Measurements from ENCODE around the gene GPRC5D. TPM values are rescaled to one million over a fixed set of nuclear protein-coding genes. Genes with fewer than 3 reads are reported as not detected.

Gene GPRC5D
- polyA plus RNA-seq, 1 donor from 2014 or later = not detected

DNA sequence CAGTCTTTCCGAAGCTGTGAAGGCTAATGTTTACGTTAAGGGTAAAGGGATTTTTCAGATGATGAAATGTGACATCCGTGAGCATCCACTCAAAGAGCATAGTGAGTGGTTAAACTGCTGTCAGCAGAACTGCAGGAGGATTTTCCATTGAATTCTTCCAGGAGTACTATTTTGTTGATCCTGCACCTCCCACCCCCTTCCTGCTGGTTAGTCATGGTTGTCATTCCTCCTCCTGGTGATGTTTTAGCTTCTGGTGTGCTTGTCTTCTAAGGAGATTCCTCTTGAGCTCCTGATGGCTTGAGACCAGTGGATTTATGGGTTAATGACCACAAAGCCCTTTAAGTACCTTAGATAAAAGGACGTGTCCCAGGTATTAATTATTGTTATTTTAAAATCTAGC is 2.4 kb upstream of the GPRC5D start:
- no peaks in the 10 kb centered on the region for H3K36me3 ChIP-seq (ENCODE audit: insufficient read depth, low read length)
- H3K9me2 ChIP-seq (ENCODE audit: insufficient read depth, low read length) = no peaks in the 10 kb centered on the region
- H3K27me3 ChIP-seq (ENCODE audit: insufficient read depth, low read depth, low read length) = no peaks in the 10 kb centered on the region
- no peaks in the 10 kb centered on the region for H3F3A ChIP-seq (ENCODE audit: insufficient read depth, low read length, poor library complexity, severe bottlenecking)
- no peak overlapping the region for H3K4me2 ChIP-seq (ENCODE audit: low read length)
- H3K9me3 ChIP-seq (ENCODE audit: low read length) = no peaks in the 10 kb centered on the region
- no peak overlapping the region for H3K27ac ChIP-seq (ENCODE audit: low read length)
- H3K79me2 ChIP-seq (replicated peaks; ENCODE audit: insufficient read depth, low read length) = no peaks in the 10 kb centered on the region
- H3K9ac ChIP-seq (ENCODE audit: low read length) = no peak overlapping the region
- H4K20me1 ChIP-seq (ENCODE audit: insufficient read depth) = no peaks in the 10 kb centered on the region
- no peak overlapping the region for H3K4me3 ChIP-seq (ENCODE audit: low read length)
- H2AFZ ChIP-seq (ENCODE audit: low read depth, low read length) = no peak overlapping the region
- TF ChIP-seq POLR2AphosphoS5 (IDR thresholded peaks at IDR 0.05) (peak; percentile 16), RAD21 (conservative IDR thresholded peaks at IDR 0.05) (no peak), MXI1 (conservative IDR thresholded peaks at IDR 0.05; ENCODE audit: poor library complexity, severe bottlenecking) (no peak), SMC3 (conservative IDR thresholded peaks at IDR 0.05; ENCODE audit: poor library complexity) (no peak), EZH2 (IDR thresholded peaks at IDR 0.05; ENCODE audit: borderline replicate concordance, insufficient read depth, low read length, poor library complexity, severe bottlenecking) (no peak)
- TF ChIP-seq, protein P1, sequence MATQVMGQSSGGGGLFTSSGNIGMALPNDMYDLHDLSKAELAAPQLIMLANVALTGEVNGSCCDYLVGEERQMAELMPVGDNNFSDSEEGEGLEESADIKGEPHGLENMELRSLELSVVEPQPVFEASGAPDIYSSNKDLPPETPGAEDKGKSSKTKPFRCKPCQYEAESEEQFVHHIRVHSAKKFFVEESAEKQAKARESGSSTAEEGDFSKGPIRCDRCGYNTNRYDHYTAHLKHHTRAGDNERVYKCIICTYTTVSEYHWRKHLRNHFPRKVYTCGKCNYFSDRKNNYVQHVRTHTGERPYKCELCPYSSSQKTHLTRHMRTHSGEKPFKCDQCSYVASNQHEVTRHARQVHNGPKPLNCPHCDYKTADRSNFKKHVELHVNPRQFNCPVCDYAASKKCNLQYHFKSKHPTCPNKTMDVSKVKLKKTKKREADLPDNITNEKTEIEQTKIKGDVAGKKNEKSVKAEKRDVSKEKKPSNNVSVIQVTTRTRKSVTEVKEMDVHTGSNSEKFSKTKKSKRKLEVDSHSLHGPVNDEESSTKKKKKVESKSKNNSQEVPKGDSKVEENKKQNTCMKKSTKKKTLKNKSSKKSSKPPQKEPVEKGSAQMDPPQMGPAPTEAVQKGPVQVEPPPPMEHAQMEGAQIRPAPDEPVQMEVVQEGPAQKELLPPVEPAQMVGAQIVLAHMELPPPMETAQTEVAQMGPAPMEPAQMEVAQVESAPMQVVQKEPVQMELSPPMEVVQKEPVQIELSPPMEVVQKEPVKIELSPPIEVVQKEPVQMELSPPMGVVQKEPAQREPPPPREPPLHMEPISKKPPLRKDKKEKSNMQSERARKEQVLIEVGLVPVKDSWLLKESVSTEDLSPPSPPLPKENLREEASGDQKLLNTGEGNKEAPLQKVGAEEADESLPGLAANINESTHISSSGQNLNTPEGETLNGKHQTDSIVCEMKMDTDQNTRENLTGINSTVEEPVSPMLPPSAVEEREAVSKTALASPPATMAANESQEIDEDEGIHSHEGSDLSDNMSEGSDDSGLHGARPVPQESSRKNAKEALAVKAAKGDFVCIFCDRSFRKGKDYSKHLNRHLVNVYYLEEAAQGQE (IDR thresholded peaks at IDR 0.05; ENCODE audit: borderline replicate concordance) = no peak

GRCh38 chr12:12951504-12951903 is 466 bp downstream of the GPRC5D start:
- no peaks in the 10 kb centered on the region for H3F3A ChIP-seq (ENCODE audit: insufficient read depth, low read length, poor library complexity, severe bottlenecking)
- no peak overlapping the region for H3K9ac ChIP-seq (ENCODE audit: low read length)
- TF ChIP-seq EP300 (conservative IDR thresholded peaks at IDR 0.05; ENCODE audit: poor library complexity, severe bottlenecking) (peak; percentile 56), TAF1 (IDR thresholded peaks at IDR 0.05; ENCODE audit: low read depth) (no peak), SMC3 (conservative IDR thresholded peaks at IDR 0.05; ENCODE audit: poor library complexity) (no peak), POLR2AphosphoS5 (IDR thresholded peaks at IDR 0.05) (peak; percentile 26), MXI1 (conservative IDR thresholded peaks at IDR 0.05; ENCODE audit: poor library complexity, severe bottlenecking) (no peak), EZH2 (IDR thresholded peaks at IDR 0.05; ENCODE audit: borderline replicate concordance, insufficient read depth, low read length, poor library complexity, severe bottlenecking) (no peak), RAD21 (conservative IDR thresholded peaks at IDR 0.05) (no peak), CTCF (IDR thresholded peaks at IDR 0.05; ENCODE audit: poor library complexity, severe bottlenecking) (no peak)
- TF ChIP-seq, protein P1 (IDR thresholded peaks at IDR 0.05; ENCODE audit: borderline replicate concordance) = peak; percentile 55
- H3K9me3 ChIP-seq (ENCODE audit: low read length) = no peaks in the 10 kb centered on the region
- H3K79me2 ChIP-seq (replicated peaks; ENCODE audit: insufficient read depth, low read length) = no peaks in the 10 kb centered on the region
- no peak overlapping the region for H3K27ac ChIP-seq (ENCODE audit: low read length)
- no peaks in the 10 kb centered on the region for H3K36me3 ChIP-seq (ENCODE audit: insufficient read depth, low read length)
- H3K9me2 ChIP-seq (ENCODE audit: insufficient read depth, low read length) = no peaks in the 10 kb centered on the region
- H3K4me3 ChIP-seq (ENCODE audit: low read length) = no peak overlapping the region
- no peaks in the 10 kb centered on the region for H3K27me3 ChIP-seq (ENCODE audit: insufficient read depth, low read depth, low read length)
- H2AFZ ChIP-seq (ENCODE audit: low read depth, low read length) = no peak overlapping the region
- H3K4me2 ChIP-seq (ENCODE audit: low read length) = no peak overlapping the region
- no peaks in the 10 kb centered on the region for H4K20me1 ChIP-seq (ENCODE audit: insufficient read depth)

All from neural cell (in vitro differentiated cells).